H9 (cell line): Measurements from ENCODE around the gene MSH4. TPM values are rescaled to one million over a fixed set of nuclear protein-coding genes. Genes with fewer than 3 reads are reported as not detected.

Experiments used
- DNase-seq: peaks from one replicate; pipeline ENCODE4 v3.0.0-alpha.2; 2017
- H2AFZ ChIP-seq: one replicate; pipeline ENCODE4 v1.6.1; 2013; ENCODE audit warnings: mild to moderate bottlenecking, low read length, control low read depth, moderate library complexity
- H2AK5ac ChIP-seq: 2 replicates; pipeline ENCODE4 v1.6.1; 2013; ENCODE audit warnings: low read length, control low read depth, mixed read lengths; ENCODE audit not compliant: insufficient read length
- H2BK120ac ChIP-seq: one replicate; pipeline ENCODE4 v1.6.1; 2013; ENCODE audit warnings: low read depth, mild to moderate bottlenecking, low read length, control low read depth, inconsistent platforms; ENCODE audit not compliant: poor library complexity, severe bottlenecking
- H2BK12ac ChIP-seq: 2 replicates; pipeline ENCODE4 v1.6.1; 2013; ENCODE audit warnings: low read length, control low read depth, mixed read lengths, low read depth; ENCODE audit not compliant: insufficient read length
- H2BK15ac ChIP-seq: 2 replicates; pipeline ENCODE4 v1.6.1; 2013; ENCODE audit warnings: low read depth, low read length, control low read depth
- H2BK20ac ChIP-seq: one replicate; pipeline ENCODE4 v1.6.1; 2013; ENCODE audit warnings: low read depth, mild to moderate bottlenecking, low read length, control low read depth, inconsistent platforms; ENCODE audit not compliant: poor library complexity, severe bottlenecking
- H2BK5ac ChIP-seq: 2 replicates; pipeline ENCODE4 v1.6.1; 2013; ENCODE audit warnings: low read length, control low read depth, mixed read lengths; ENCODE audit not compliant: insufficient read length
- H3K14ac ChIP-seq: 2 replicates; pipeline ENCODE4 v1.6.1; 2013; ENCODE audit warnings: low read length, control low read depth; ENCODE audit not compliant: insufficient read depth
- H3K18ac ChIP-seq: 2 replicates; pipeline ENCODE4 v1.6.1; 2013; ENCODE audit warnings: low read depth, mild to moderate bottlenecking, mixed read lengths, low read length, control low read depth; ENCODE audit not compliant: insufficient read length
- H3K23ac ChIP-seq: 2 replicates; pipeline ENCODE4 v1.6.1; 2013; ENCODE audit warnings: low read length, control low read depth, mixed read lengths, low read depth; ENCODE audit not compliant: insufficient read length
- H3K23me2 ChIP-seq: 2 replicates; pipeline ENCODE4 v1.6.1; 2013; ENCODE audit warnings: low read depth, mild to moderate bottlenecking, mixed read lengths, low read length, control low read depth; ENCODE audit not compliant: insufficient read length, poor library complexity, severe bottlenecking
- H3K27ac ChIP-seq: 2 replicates; pipeline ENCODE4 v1.5.1; 2013; ENCODE audit warnings: low read length, control low read depth, mixed read lengths, low read depth; ENCODE audit not compliant: insufficient read length
- H3K27me3 ChIP-seq: 2 replicates; pipeline ENCODE4 v1.6.1; 2013; ENCODE audit warnings: low read length, control low read depth, inconsistent platforms; ENCODE audit not compliant: insufficient read depth
- H3K4ac ChIP-seq: 2 replicates; pipeline ENCODE4 v1.6.1; 2013; ENCODE audit warnings: low read depth, mild to moderate bottlenecking, control low read depth, inconsistent platforms, low read length, moderate library complexity
- H3K4me1 ChIP-seq: 2 replicates; pipeline ENCODE4 v1.6.1; 2013; ENCODE audit warnings: low read length, control low read depth, inconsistent platforms; ENCODE audit not compliant: insufficient read depth
- H3K4me2 ChIP-seq: 2 replicates; pipeline ENCODE4 v1.6.1; 2013; ENCODE audit warnings: low read length, control low read depth, mixed read lengths; ENCODE audit not compliant: insufficient read length, insufficient read depth
- H3K56ac ChIP-seq: 2 replicates; pipeline ENCODE4 v1.6.1; 2013; ENCODE audit warnings: low read depth, mild to moderate bottlenecking, mixed read lengths, low read length, control low read depth; ENCODE audit not compliant: insufficient read length
- H3K79me1 ChIP-seq: 2 replicates; pipeline ENCODE4 v1.6.1; 2013; ENCODE audit warnings: low read depth, mild to moderate bottlenecking, moderate library complexity, low read length, control low read depth, inconsistent platforms; ENCODE audit not compliant: insufficient read depth, poor library complexity, severe bottlenecking
- H3K79me2 ChIP-seq: 2 replicates; pipeline ENCODE4 v1.6.1; 2013; ENCODE audit warnings: low read length, control low read depth, inconsistent platforms; ENCODE audit not compliant: insufficient read depth
- H3K9ac ChIP-seq: 2 replicates; pipeline ENCODE4 v1.6.1; 2013; ENCODE audit warnings: low read length, control low read depth, mixed read lengths; ENCODE audit not compliant: insufficient read length; ENCODE audit errors: extremely low read depth
- H3K9me3 ChIP-seq: one replicate; pipeline ENCODE4 v1.6.1; 2013; ENCODE audit warnings: low read depth, low read length, inconsistent platforms; ENCODE audit not compliant: control insufficient read depth
- H3T11ph ChIP-seq: one replicate; pipeline ENCODE4 v1.6.1; 2013; ENCODE audit warnings: mild to moderate bottlenecking, low read length, control low read depth, inconsistent platforms
- H4K20me1 ChIP-seq: one replicate; pipeline ENCODE4 v1.6.1; 2013; ENCODE audit not compliant: control insufficient read depth, insufficient read length, insufficient read depth
- H4K5ac ChIP-seq: 2 replicates; pipeline ENCODE4 v1.6.1; 2013; ENCODE audit warnings: low read depth, mild to moderate bottlenecking, mixed read lengths, low read length, control low read depth; ENCODE audit not compliant: insufficient read length
- H4K8ac ChIP-seq: replicated peaks from 2 replicates; pipeline ENCODE4 v1.6.1; 2013; ENCODE audit warnings: low read length, control low read depth, mixed read lengths, low read depth; ENCODE audit not compliant: insufficient read length
- H4K91ac ChIP-seq: 2 replicates; pipeline ENCODE4 v1.6.1; 2013; ENCODE audit warnings: low read depth, mild to moderate bottlenecking, moderate library complexity, mixed read lengths, low read length, control low read depth; ENCODE audit not compliant: insufficient read length
- H3K27ac Mint-ChIP-seq, 3 experiments: 2 replicates in 2 of 3; 3 replicates in 1 of 3; pipeline ENCODE4 v1.8.0; 2020 to 2021; ENCODE audit warnings: mixed read lengths in 3 of 3, mild to moderate bottlenecking in 1 of 3, moderate library complexity in 1 of 3
- H3K27me3 Mint-ChIP-seq: 2 replicates; pipeline ENCODE4 v1.8.0; 2021; ENCODE audit warnings: low read depth, mild to moderate bottlenecking, moderate library complexity, mixed read lengths
- H3K36me3 Mint-ChIP-seq, 3 experiments: 2 replicates in 2 of 3; 3 replicates in 1 of 3; pipeline ENCODE4 v1.8.0; 2020 to 2021; ENCODE audit warnings: low read depth in 3 of 3, mixed read lengths in 3 of 3; ENCODE audit not compliant: insufficient read depth in 1 of 3
- H3K4me1 Mint-ChIP-seq, 2 experiments: 2 replicates each; pipeline ENCODE4 v1.8.0; 2020; ENCODE audit warnings: mixed read lengths in 2 of 2
- H3K4me3 Mint-ChIP-seq, 2 experiments: 2 replicates in 1 of 2; 3 replicates in 1 of 2; pipeline ENCODE4 v1.8.0; 2020 to 2021; ENCODE audit warnings: mild to moderate bottlenecking in 2 of 2, mixed read lengths in 2 of 2, moderate library complexity in 1 of 2
- H3K9me3 Mint-ChIP-seq, 2 experiments: 2 replicates in 1 of 2; 3 replicates in 1 of 2; pipeline ENCODE4 v1.8.0; 2020; ENCODE audit warnings: mild to moderate bottlenecking in 2 of 2, mixed read lengths in 2 of 2, moderate library complexity in 1 of 2
- WGBS: extraction: QIAGEN DNeasy Blood & Tissue Kit; methylation state at CpG from one replicate; pipeline ENCODE4 v1.1.7; 2013; ENCODE audit warnings: missing lambda C conversion rate, low lambda C conversion rate, mixed read lengths; ENCODE audit not compliant: insufficient read length; ENCODE audit errors: extremely low coverage; 5-methylcytosine and 5-hydroxymethylcytosine counted together
- total RNA-seq: library from RNA; stranded (reverse); gene quantifications from 2 replicates; pipeline ENCODE4 v1.2.1, GENCODE V29; 2021
- TF ChIP-seq, protein P1 (sequence below): fragments of 200-600 bp; sonication (generic); conservative IDR thresholded peaks from 3 replicates; pipeline ENCODE4 v1.8.0; 2021; ENCODE audit warnings: antibody characterized with exemption, mild to moderate bottlenecking

Gene MSH4
- total RNA-seq, 1 experiment from 2014 or later: 0.63 TPM

DNA sequence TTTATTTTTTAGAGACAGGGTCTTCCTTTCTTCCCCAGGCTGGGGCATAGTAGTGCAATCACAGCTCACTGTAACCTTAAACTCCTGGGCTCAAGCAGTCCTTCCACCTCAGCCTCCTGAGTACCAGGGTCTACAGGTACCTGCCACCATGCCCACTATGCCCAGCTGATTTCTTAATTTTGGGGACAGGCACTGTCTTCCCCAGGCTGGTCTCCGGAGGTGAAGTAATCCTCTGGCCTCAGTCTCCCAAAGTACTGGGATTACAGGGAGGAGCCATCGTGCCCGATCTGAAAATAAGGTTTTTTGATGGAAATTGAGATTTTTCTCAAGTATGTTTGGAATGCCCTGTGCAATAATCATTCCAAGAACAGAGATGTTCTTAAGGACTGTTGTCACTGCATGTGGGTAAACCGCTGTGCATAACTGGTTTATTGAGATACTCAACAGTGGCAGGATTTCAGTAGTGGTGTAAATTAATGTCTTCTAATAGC is 934 bp upstream of the MSH4 start:
- H3K4ac ChIP-seq: no peak overlapping the region
- no peaks in the 10 kb centered on the region for H3K27me3 ChIP-seq
- no peak overlapping the region for H3K56ac ChIP-seq
- Mint-ChIP-seq H3K27ac (no peak overlapping the region), H3K36me3 (peaks cover 38 to 77% (median 50%) of the 10 kb centered on the region in 3 experiments; a peak in 6 of 7 replicates), H3K27me3 (no peaks in the 10 kb centered on the region; the same call in 1 of the 2 replicates), H3K4me3 (no peak overlapping the region), H3K4me1 (peaks cover 5 to 12% of the 10 kb centered on the region in 2 experiments), H3K9me3 (no peaks in the 10 kb centered on the region)
- H3K9ac ChIP-seq: no peak overlapping the region
- no peaks in the 10 kb centered on the region for H3K79me1 ChIP-seq
- WGBS: no CpG with 5 or more reads among the region's 4 CpGs
- no peak overlapping the region for H3K18ac ChIP-seq
- no peaks in the 10 kb centered on the region for H3K23me2 ChIP-seq
- H3K4me1 ChIP-seq: no peaks in the 10 kb centered on the region
- no peak overlapping the region for H2AFZ ChIP-seq
- no peak overlapping the region for H2BK5ac ChIP-seq
- TF ChIP-seq, protein P1, sequence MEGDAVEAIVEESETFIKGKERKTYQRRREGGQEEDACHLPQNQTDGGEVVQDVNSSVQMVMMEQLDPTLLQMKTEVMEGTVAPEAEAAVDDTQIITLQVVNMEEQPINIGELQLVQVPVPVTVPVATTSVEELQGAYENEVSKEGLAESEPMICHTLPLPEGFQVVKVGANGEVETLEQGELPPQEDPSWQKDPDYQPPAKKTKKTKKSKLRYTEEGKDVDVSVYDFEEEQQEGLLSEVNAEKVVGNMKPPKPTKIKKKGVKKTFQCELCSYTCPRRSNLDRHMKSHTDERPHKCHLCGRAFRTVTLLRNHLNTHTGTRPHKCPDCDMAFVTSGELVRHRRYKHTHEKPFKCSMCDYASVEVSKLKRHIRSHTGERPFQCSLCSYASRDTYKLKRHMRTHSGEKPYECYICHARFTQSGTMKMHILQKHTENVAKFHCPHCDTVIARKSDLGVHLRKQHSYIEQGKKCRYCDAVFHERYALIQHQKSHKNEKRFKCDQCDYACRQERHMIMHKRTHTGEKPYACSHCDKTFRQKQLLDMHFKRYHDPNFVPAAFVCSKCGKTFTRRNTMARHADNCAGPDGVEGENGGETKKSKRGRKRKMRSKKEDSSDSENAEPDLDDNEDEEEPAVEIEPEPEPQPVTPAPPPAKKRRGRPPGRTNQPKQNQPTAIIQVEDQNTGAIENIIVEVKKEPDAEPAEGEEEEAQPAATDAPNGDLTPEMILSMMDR: no peak
- DNase-seq: no peak
- H2BK15ac ChIP-seq: no peak overlapping the region
- H2BK12ac ChIP-seq: no peak overlapping the region
- H3K27ac ChIP-seq: no peak overlapping the region
- no peak overlapping the region for H2AK5ac ChIP-seq
- no peak overlapping the region for H3K23ac ChIP-seq
- H2BK120ac ChIP-seq: no peak overlapping the region
- no peak overlapping the region for H3T11ph ChIP-seq
- no peaks in the 10 kb centered on the region for H3K79me2 ChIP-seq
- H3K14ac ChIP-seq: no peak overlapping the region
- peak overlapping the region; percentile 43 for H4K5ac ChIP-seq
- H4K8ac ChIP-seq: no peak overlapping the region
- H2BK20ac ChIP-seq: no peak overlapping the region
- no peaks in the 10 kb centered on the region for H4K20me1 ChIP-seq
- no peaks in the 10 kb centered on the region for H3K9me3 ChIP-seq
- no peak overlapping the region for H3K4me2 ChIP-seq
- H4K91ac ChIP-seq: no peak overlapping the region
